Sigmoid colon (tissue), 7 donors: ENCODE data around the gene NUP58. TPM values are rescaled to one million over a fixed set of nuclear protein-coding genes. Genes with fewer than 3 reads are reported as not detected.
A peak's percentile ranks its signal among the peaks of the same experiment; 100 is the strongest.

Experiments
- DNase-seq: peaks from one replicate; pipeline ENCODE4 v3.0.0-alpha.2; 2019
- H3K27ac ChIP-seq, 4 donors: fragments of 200-600 bp; sonication (generic); one replicate each; pipeline ENCODE4 v1.5.1; 2016 to 2019; ENCODE audit warnings: mild to moderate bottlenecking in 1 of 4
- H3K27me3 ChIP-seq, 3 donors: fragments of 200-600 bp; sonication (generic); one replicate each; pipeline ENCODE4 v1.5.1; 2019; ENCODE audit warnings: mild to moderate bottlenecking in 1 of 3
- H3K36me3 ChIP-seq, 4 donors: fragments of 200-600 bp; sonication (generic); one replicate each; pipeline ENCODE4 v1.5.1; 2016 to 2019
- H3K4me1 ChIP-seq, 4 donors: fragments of 200-600 bp; sonication (generic); one replicate each; pipeline ENCODE4 v1.5.1; 2017 to 2019
- H3K4me3 ChIP-seq, 4 donors: fragments of 200-600 bp; sonication (generic); one replicate each; pipeline ENCODE4 v1.5.1; 2017 to 2019; ENCODE audit warnings: mild to moderate bottlenecking in 2 of 4, moderate library complexity in 1 of 4
- H3K9me3 ChIP-seq, 4 donors: fragments of 200-600 bp in 3 of 4; sonication (generic) in 3 of 4; one replicate each; pipeline versions ENCODE4 v1.5.1 to v1.6.1; 2013 to 2019
- CTCF ChIP-seq, 4 experiments: fragments of 450-650 bp in 3 of 4; fragments of 200-600 bp in 1 of 4; IDR thresholded peaks; one replicate each; pipeline ENCODE4 v1.5.1; 2016 to 2019; ENCODE audit warnings: antibody characterized with exemption in 4 of 4, mild to moderate bottlenecking in 3 of 4, moderate library complexity in 2 of 4
- EP300 ChIP-seq, 4 donors: sonication (generic); formaldehyde crosslinking; IDR thresholded peaks; one replicate each; pipeline ENCODE4 v1.6.1; 2017; ENCODE audit warnings: antibody characterized with exemption in 4 of 4
- POLR2A ChIP-seq, 2 donors: fragments of 450-650 bp; IDR thresholded peaks; one replicate each; pipeline ENCODE4 v1.6.1; 2016; ENCODE audit warnings: antibody characterized with exemption in 2 of 2, mild to moderate bottlenecking in 2 of 2, moderate library complexity in 2 of 2
- POLR2AphosphoS5 ChIP-seq, 4 donors: sonication (generic); formaldehyde crosslinking; IDR thresholded peaks; one replicate each; pipeline ENCODE4 v1.6.1; 2017; ENCODE audit warnings: antibody characterized with exemption in 4 of 4
- WGBS, 2 donors: extraction: QIAGEN DNeasy Blood & Tissue Kit; methylation state at CpG; one replicate each; pipeline ENCODE4 v1.1.7; 2013; 5-methylcytosine and 5-hydroxymethylcytosine counted together
- intact Hi-C: fragments of 100-400 bp; cut with DNase I; formaldehyde crosslinking; loops from one replicate; pipeline ENCODE4 v1.15.1; 2023
- polyA plus RNA-seq, 3 donors: library from polyadenylated mRNA; stranded (reverse); fragments of 200-250 nt; gene quantifications; one replicate each; pipeline ENCODE4 v1.2.3, GENCODE V29; 2013
- total RNA-seq, 4 donors: library from RNA; depleted of rRNA; stranded (reverse); fragments of >200 nt; gene quantifications; one replicate each; pipeline ENCODE4 v1.1.0, GENCODE V29; 2016
- donor health status: healthy with polysubstance abuse.
- donor health status: Bipolar disorder and iron deficiency.
- donor health status: healthy.

The NUP58 gene, protein sequence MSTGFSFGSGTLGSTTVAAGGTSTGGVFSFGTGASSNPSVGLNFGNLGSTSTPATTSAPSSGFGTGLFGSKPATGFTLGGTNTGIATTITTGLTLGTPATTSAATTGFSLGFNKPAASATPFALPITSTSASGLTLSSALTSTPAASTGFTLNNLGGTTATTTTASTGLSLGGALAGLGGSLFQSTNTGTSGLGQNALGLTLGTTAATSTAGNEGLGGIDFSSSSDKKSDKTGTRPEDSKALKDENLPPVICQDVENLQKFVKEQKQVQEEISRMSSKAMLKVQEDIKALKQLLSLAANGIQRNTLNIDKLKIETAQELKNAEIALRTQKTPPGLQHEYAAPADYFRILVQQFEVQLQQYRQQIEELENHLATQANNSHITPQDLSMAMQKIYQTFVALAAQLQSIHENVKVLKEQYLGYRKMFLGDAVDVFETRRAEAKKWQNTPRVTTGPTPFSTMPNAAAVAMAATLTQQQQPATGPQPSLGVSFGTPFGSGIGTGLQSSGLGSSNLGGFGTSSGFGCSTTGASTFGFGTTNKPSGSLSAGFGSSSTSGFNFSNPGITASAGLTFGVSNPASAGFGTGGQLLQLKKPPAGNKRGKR
- 10 to 100 TPM; 30.3 to 50.3 (median 34.1) TPM for total RNA-seq
- polyA plus RNA-seq, result 10 to 100 TPM; 10.2 to 17.6 (median 13.0) TPM

- DNase-seq, result peak; percentile 98
- no peaks in the 10 kb centered on the region for H3K27me3 ChIP-seq
- peaks cover 0 to 15% (median 11%) of the 10 kb centered on the region in 4 donors for H3K4me1 ChIP-seq
- intact Hi-C loops, result loop anchor here (2.0 to 10.0 kb wide), 3 partner anchors 15 to 1253 kb away; partner anchors contain the start of genes MTMR6 and WASF3
- peak in 1 of 4 donors; percentile 80 for TF ChIP-seq EP300 (IDR thresholded peaks at IDR 0.05)
- peak; percentile 71 to 73 for TF ChIP-seq POLR2A (IDR thresholded peaks at IDR 0.05)
- TF ChIP-seq CTCF (IDR thresholded peaks at IDR 0.05), result no peak
- TF ChIP-seq POLR2AphosphoS5 (IDR thresholded peaks at IDR 0.05), result peak; percentile 90 to 97 (median 94)
- H3K27ac ChIP-seq, result peak within 1 kb of the TSS; percentile 91 to 96 (median 94)
- 0% methylated on average over 64 of the region's 64 CpGs for WGBS, 2 donors
- no peaks in the 10 kb centered on the region for H3K36me3 ChIP-seq
- no peaks in the 10 kb centered on the region for H3K9me3 ChIP-seq
- H3K4me3 ChIP-seq, result peak within 1 kb of the TSS; percentile 72 to 82 (median 74)
These were observed at the start of gene NUP58 for GRCh38 chr13:25301347-25302113. TSS of gene NUP58 (plus strand) at chr13:25301625. CDS start at chr13:25301774, 149 bp downstream.

DNA sequence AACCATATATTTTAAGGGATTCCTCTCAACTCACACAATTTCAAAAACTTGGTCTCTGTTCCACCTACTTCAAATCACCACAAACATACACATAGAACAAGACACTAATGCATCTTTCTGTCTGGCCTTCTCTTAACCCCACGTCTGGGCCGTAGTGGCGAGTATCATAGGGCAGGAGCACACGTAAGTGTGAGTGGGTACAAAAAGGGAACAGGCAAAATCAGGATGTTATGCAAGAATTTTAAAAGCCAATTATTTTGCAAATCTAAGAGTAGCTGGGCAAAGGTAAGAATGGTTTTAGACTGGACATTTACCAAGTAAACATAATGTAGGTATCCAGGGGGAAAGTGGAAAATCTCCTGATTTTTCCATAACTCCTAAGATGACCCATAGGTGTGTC, 49.2 kb upstream of the NUP58 start:
- WGBS, 2 donors, result 88 to 89% methylated on average over 4 of the region's 4 CpGs
- no peak for DNase-seq
- H3K36me3 ChIP-seq, result peaks cover 0 to 92% (median 10%) of the 10 kb centered on the region in 4 donors
- H3K4me3 ChIP-seq, result no peak overlapping the region
- H3K27ac ChIP-seq, result no peak overlapping the region
- intact Hi-C loops, result no loop called here
- no peaks in the 10 kb centered on the region for H3K27me3 ChIP-seq
- H3K9me3 ChIP-seq, result no peaks in the 10 kb centered on the region
- H3K4me1 ChIP-seq, result no peaks in the 10 kb centered on the region
- TF ChIP-seq CTCF (IDR thresholded peaks at IDR 0.05) (no peak), POLR2A (IDR thresholded peaks at IDR 0.05) (no peak), POLR2AphosphoS5 (IDR thresholded peaks at IDR 0.05) (no peak), EP300 (IDR thresholded peaks at IDR 0.05) (no peak)

GRCh38 chr13:25252752-25253151, 48.7 kb upstream of the NUP58 start:
- WGBS, 2 donors, result 22 to 74% methylated on average over 2 of the region's 2 CpGs
- peaks cover 0 to 97% (median 13%) of the 10 kb centered on the region in 4 donors for H3K36me3 ChIP-seq
- no peak overlapping the region for H3K27ac ChIP-seq
- intact Hi-C loops, result no loop called here
- H3K9me3 ChIP-seq, result no peaks in the 10 kb centered on the region
- H3K4me3 ChIP-seq, result no peak overlapping the region
- H3K27me3 ChIP-seq, result no peaks in the 10 kb centered on the region
- TF ChIP-seq POLR2A (IDR thresholded peaks at IDR 0.05) (no peak), POLR2AphosphoS5 (IDR thresholded peaks at IDR 0.05) (no peak), EP300 (IDR thresholded peaks at IDR 0.05) (no peak), CTCF (IDR thresholded peaks at IDR 0.05) (no peak)
- no peaks in the 10 kb centered on the region for H3K4me1 ChIP-seq
- no peak for DNase-seq

DNA sequence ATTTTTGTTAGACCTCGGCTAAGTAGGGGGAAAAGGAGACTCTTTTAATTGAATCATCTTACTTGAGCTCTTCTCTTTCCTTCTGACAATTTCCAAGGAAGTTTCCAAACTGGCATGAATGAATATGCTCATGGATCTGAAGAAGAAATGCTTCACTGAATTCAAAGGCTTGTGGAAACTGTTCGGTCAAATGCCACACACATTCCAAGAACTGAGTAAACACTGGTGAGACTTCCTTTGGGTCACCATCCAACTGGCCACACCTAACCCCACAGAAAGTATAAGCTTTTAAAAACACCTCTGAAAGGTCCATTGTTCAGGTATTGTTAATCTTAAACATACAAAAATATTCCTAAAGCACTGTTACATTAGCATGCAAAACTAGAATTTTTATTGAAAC, 47.7 kb upstream of the NUP58 start:
- TF ChIP-seq CTCF (IDR thresholded peaks at IDR 0.05), result no peak
- TF ChIP-seq POLR2A (IDR thresholded peaks at IDR 0.05), result no peak
- TF ChIP-seq POLR2AphosphoS5 (IDR thresholded peaks at IDR 0.05), result no peak
- no peak for TF ChIP-seq EP300 (IDR thresholded peaks at IDR 0.05)
- no peak for DNase-seq
- intact Hi-C loops, result no loop called here
- no peak overlapping the region for H3K27ac ChIP-seq
- no peaks in the 10 kb centered on the region for H3K4me1 ChIP-seq
- H3K9me3 ChIP-seq, result no peaks in the 10 kb centered on the region
- WGBS, 2 donors, result 14 to 67% methylated on average over 2 of the region's 2 CpGs
- H3K27me3 ChIP-seq, result no peaks in the 10 kb centered on the region
- H3K4me3 ChIP-seq, result no peak overlapping the region
- peaks cover 0 to 98% (median 14%) of the 10 kb centered on the region in 4 donors for H3K36me3 ChIP-seq
